ENCODE data around the gene ACTL8. TPM values are rescaled to one million over a fixed set of nuclear protein-coding genes. Genes with fewer than 3 reads are reported as not detected.
A peak's percentile ranks its signal among the peaks of the same experiment; 100 is the strongest.

ACTL8 gene
- total RNA-seq, 3 donors from 2014 or later (not counting 1 experiment from before 2014, with no cell fraction given), result not detected

- peaks cover 0 to under 1% of the 10 kb centered on the region in 2 donors for H3K9me3 Mint-ChIP-seq
- no peaks in the 10 kb centered on the region for H3K4me1 Mint-ChIP-seq
- Histone ChIP-seq H3K9me3 (ENCODE audit: control insufficient read depth, insufficient read depth, low read length) (no peaks in the 10 kb centered on the region), H3K27ac (ENCODE audit: low read length) (no peak overlapping the region), H3K4me1 (ENCODE audit: control insufficient read depth, insufficient read depth, low read length) (no peaks in the 10 kb centered on the region), H3K4me3 (ENCODE audit: low read length) (no peak overlapping the region), H3K36me3 (ENCODE audit: control insufficient read depth, insufficient read depth, low read length) (no peaks in the 10 kb centered on the region), H3K27me3 (ENCODE audit: control insufficient read depth, insufficient read depth, low read length) (no peaks in the 10 kb centered on the region)
- 42% methylated on average over 5 of the region's 5 CpGs for WGBS (ENCODE audit: insufficient coverage)
- H3K36me3 Mint-ChIP-seq, result no peaks in the 10 kb centered on the region
- TF ChIP-seq CTCF (IDR thresholded peaks at IDR 0.05), result no peak
- no peak overlapping the region for H3K4me3 Mint-ChIP-seq
- ATAC-seq, result no peak
- DNase-seq, result no peak
- no peak overlapping the region for H3K27ac Mint-ChIP-seq
- intact Hi-C loops (cut with micrococcal nuclease), result no loop called here
- peaks cover 0 to 4% of the 10 kb centered on the region in 2 donors for H3K27me3 Mint-ChIP-seq (ENCODE audit: low read depth in 2 of 2)
Observed at GRCh38 chr1:17842686-17843085, 87.6 kb downstream of the ACTL8 start.

GRCh38 chr1:17844185-17844826 lies 89.2 kb downstream of the ACTL8 start:
- no peak for ATAC-seq
- 45% methylated on average over 10 of the region's 10 CpGs for WGBS (ENCODE audit: insufficient coverage)
- H3K27me3 ChIP-seq (ENCODE audit: control insufficient read depth, insufficient read depth, low read length), result no peaks in the 10 kb centered on the region

GRCh38 chr1:17845583-17845982 lies 90.5 kb downstream of the ACTL8 start:
- Histone ChIP-seq H3K4me3 (ENCODE audit: low read length) (no peak overlapping the region), H3K27me3 (ENCODE audit: control insufficient read depth, insufficient read depth, low read length) (no peaks in the 10 kb centered on the region), H3K9me3 (ENCODE audit: control insufficient read depth, insufficient read depth, low read length) (no peaks in the 10 kb centered on the region), H3K36me3 (ENCODE audit: control insufficient read depth, insufficient read depth, low read length) (no peaks in the 10 kb centered on the region), H3K27ac (ENCODE audit: low read length) (no peak overlapping the region), H3K4me1 (ENCODE audit: control insufficient read depth, insufficient read depth, low read length) (no peaks in the 10 kb centered on the region)
- no peaks in the 10 kb centered on the region for H3K4me1 Mint-ChIP-seq
- H3K36me3 Mint-ChIP-seq, result no peaks in the 10 kb centered on the region
- peaks cover 0 to 6% of the 10 kb centered on the region in 2 donors for H3K27me3 Mint-ChIP-seq (ENCODE audit: low read depth in 2 of 2)
- peaks cover 0 to 2% of the 10 kb centered on the region in 2 donors for H3K9me3 Mint-ChIP-seq
- intact Hi-C loops (cut with micrococcal nuclease), result no loop called here
- no peak overlapping the region for H3K4me3 Mint-ChIP-seq
- 68% methylated on average over 4 of the region's 4 CpGs for WGBS (ENCODE audit: insufficient coverage)
- DNase-seq (no peak), ATAC-seq (peak in 1 of 3 donors; percentile 9)
- H3K27ac Mint-ChIP-seq, result no peak overlapping the region
- TF ChIP-seq CTCF (IDR thresholded peaks at IDR 0.05), result no peak

More at GRCh38 chr1:17844185-17844826, 89.2 kb downstream of the ACTL8 start:
- Mint-ChIP-seq H3K36me3 (no peaks in the 10 kb centered on the region), H3K4me1 (no peaks in the 10 kb centered on the region), H3K27ac (no peak overlapping the region), H3K4me3 (no peak overlapping the region), H3K9me3 (peaks cover 0 to 2% of the 10 kb centered on the region in 2 donors), H3K27me3 (ENCODE audit: low read depth in 2 of 2) (peaks cover 0 to 6% of the 10 kb centered on the region in 2 donors)
- Histone ChIP-seq H3K4me1 (ENCODE audit: control insufficient read depth, insufficient read depth, low read length) (no peaks in the 10 kb centered on the region), H3K27ac (ENCODE audit: low read length) (no peak overlapping the region), H3K9me3 (ENCODE audit: control insufficient read depth, insufficient read depth, low read length) (no peaks in the 10 kb centered on the region), H3K36me3 (ENCODE audit: control insufficient read depth, insufficient read depth, low read length) (no peaks in the 10 kb centered on the region), H3K4me3 (ENCODE audit: low read length) (no peak overlapping the region)
- no peak for TF ChIP-seq CTCF (IDR thresholded peaks at IDR 0.05)
- DNase-seq, result no peak
- intact Hi-C loops (cut with micrococcal nuclease), result no loop called here

GRCh38 chr1:17846341-17846740 lies 91.2 kb downstream of the ACTL8 start:
- no peaks in the 10 kb centered on the region for H3K27me3 ChIP-seq (ENCODE audit: control insufficient read depth, insufficient read depth, low read length)
- Mint-ChIP-seq H3K36me3 (no peaks in the 10 kb centered on the region), H3K9me3 (peaks cover 0 to 2% of the 10 kb centered on the region in 2 donors), H3K27me3 (ENCODE audit: low read depth in 2 of 2) (peaks cover 0 to 6% of the 10 kb centered on the region in 2 donors), H3K4me1 (no peaks in the 10 kb centered on the region), H3K4me3 (no peak overlapping the region), H3K27ac (no peak overlapping the region)
- H3K27ac ChIP-seq (ENCODE audit: low read length), result no peak overlapping the region
- no peaks in the 10 kb centered on the region for H3K36me3 ChIP-seq (ENCODE audit: control insufficient read depth, insufficient read depth, low read length)
- TF ChIP-seq CTCF (IDR thresholded peaks at IDR 0.05), result no peak
- no peak overlapping the region for H3K4me3 ChIP-seq (ENCODE audit: low read length)
- DNase-seq (no peak), ATAC-seq (no peak)
- no peaks in the 10 kb centered on the region for H3K9me3 ChIP-seq (ENCODE audit: control insufficient read depth, insufficient read depth, low read length)
- intact Hi-C loops (cut with micrococcal nuclease), result no loop called here
- H3K4me1 ChIP-seq (ENCODE audit: control insufficient read depth, insufficient read depth, low read length), result no peaks in the 10 kb centered on the region
- 21% methylated on average over 3 of the region's 3 CpGs for WGBS (ENCODE audit: insufficient coverage)
